Measurements from ENCODE around the gene ACER3. TPM values are rescaled to one million over a fixed set of nuclear protein-coding genes. Genes with fewer than 3 reads are reported as not detected.

ACER3 gene
- total RNA-seq, 1 donor from 2014 or later = 17.3 TPM

DNA sequence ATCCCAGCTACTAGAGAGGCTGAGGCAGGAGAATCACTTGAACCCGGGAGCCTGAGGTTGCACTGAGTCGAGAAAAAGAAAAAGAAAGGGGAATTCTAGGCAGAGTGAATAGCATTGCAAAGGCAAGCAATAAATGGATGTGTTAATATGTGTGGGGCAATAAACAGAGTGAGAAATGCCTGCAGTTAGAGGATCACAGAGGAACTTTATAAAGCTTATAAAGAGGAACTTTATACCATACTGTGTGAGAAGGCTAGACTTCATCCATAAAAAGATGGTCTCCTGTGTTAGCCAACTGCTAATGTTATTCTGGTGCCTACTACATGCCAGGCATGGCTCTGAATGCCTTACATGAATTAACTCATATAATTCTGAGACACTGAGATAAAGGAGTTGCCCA is 174.3 kb downstream of the ACER3 start:
- Histone ChIP-seq H3K79me2 (ENCODE audit: insufficient read depth, low read length) (no peaks in the 10 kb centered on the region), H3K4me3 (ENCODE audit: insufficient read depth, low read depth, low read length) (no peak overlapping the region), H3K4me1 (ENCODE audit: insufficient read depth, low read length) (peaks cover 8% of the 10 kb centered on the region), H3K4me2 (ENCODE audit: low read length) (no peak overlapping the region), H3K9me3 (ENCODE audit: insufficient read depth, low read depth, low read length) (no peaks in the 10 kb centered on the region), H2AFZ (ENCODE audit: low read depth, low read length) (no peak overlapping the region), H3K36me3 (ENCODE audit: insufficient read depth, low read length) (no peaks in the 10 kb centered on the region), H3K27me3 (ENCODE audit: insufficient read depth, low read length) (peaks cover 20% of the 10 kb centered on the region), H3K9ac (ENCODE audit: low read length) (no peak overlapping the region), H4K20me1 (ENCODE audit: insufficient read depth, low read length) (no peaks in the 10 kb centered on the region), H3K27ac (ENCODE audit: low read depth, low read length) (no peak overlapping the region)
- no peak overlapping the region for H3K27ac Mint-ChIP-seq (ENCODE audit: unreplicated experiment)
- FAIRE-seq (no peak), DNase-seq (ENCODE audit: low read depth) (no peak)
- H3K36me3 Mint-ChIP-seq (ENCODE audit: low read depth, unreplicated experiment) = peaks cover 5% of the 10 kb centered on the region
- no peak overlapping the region for H3K4me3 Mint-ChIP-seq (ENCODE audit: unreplicated experiment)
- H3K9me3 Mint-ChIP-seq (ENCODE audit: unreplicated experiment) = peaks cover 10% of the 10 kb centered on the region
- no peak for TF ChIP-seq EZH2 (IDR thresholded peaks at IDR 0.05; ENCODE audit: insufficient read depth, low read length)
- TF ChIP-seq, protein P1, sequence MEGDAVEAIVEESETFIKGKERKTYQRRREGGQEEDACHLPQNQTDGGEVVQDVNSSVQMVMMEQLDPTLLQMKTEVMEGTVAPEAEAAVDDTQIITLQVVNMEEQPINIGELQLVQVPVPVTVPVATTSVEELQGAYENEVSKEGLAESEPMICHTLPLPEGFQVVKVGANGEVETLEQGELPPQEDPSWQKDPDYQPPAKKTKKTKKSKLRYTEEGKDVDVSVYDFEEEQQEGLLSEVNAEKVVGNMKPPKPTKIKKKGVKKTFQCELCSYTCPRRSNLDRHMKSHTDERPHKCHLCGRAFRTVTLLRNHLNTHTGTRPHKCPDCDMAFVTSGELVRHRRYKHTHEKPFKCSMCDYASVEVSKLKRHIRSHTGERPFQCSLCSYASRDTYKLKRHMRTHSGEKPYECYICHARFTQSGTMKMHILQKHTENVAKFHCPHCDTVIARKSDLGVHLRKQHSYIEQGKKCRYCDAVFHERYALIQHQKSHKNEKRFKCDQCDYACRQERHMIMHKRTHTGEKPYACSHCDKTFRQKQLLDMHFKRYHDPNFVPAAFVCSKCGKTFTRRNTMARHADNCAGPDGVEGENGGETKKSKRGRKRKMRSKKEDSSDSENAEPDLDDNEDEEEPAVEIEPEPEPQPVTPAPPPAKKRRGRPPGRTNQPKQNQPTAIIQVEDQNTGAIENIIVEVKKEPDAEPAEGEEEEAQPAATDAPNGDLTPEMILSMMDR (IDR thresholded peaks at IDR 0.05; ENCODE audit: insufficient read depth, low read depth, low read length) = no peak
- peaks cover 4% of the 10 kb centered on the region for H3K4me1 Mint-ChIP-seq (ENCODE audit: low read depth, unreplicated experiment)
- H3K27me3 Mint-ChIP-seq (ENCODE audit: low read depth, unreplicated experiment) = peaks cover 32% of the 10 kb centered on the region

DNA sequence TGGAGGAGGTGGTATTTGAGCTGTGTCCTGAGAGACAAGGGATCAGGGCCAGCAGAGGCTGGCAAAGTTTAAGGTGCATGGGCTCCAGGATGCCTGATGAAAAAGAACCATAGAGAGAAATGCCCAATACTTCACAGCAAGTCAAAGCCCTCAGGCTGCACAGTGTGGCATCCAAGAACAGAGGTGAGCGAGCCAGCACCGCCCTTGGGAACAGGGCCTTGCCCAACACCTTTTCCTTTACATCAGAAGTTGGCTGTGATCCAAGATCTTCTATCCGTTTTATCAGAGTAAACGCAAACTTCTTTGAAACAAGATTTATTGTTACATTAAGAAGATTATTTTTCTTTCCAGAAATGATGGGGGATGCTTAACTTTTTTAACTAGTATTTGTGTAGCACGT is 174.9 kb downstream of the ACER3 start:
- Histone ChIP-seq H3K4me3 (ENCODE audit: insufficient read depth, low read depth, low read length) (no peak overlapping the region), H4K20me1 (ENCODE audit: insufficient read depth, low read length) (no peaks in the 10 kb centered on the region), H3K4me1 (ENCODE audit: insufficient read depth, low read length) (peaks cover 8% of the 10 kb centered on the region), H3K9me3 (ENCODE audit: insufficient read depth, low read depth, low read length) (peaks cover 3% of the 10 kb centered on the region), H3K79me2 (ENCODE audit: insufficient read depth, low read length) (no peaks in the 10 kb centered on the region), H3K27ac (ENCODE audit: low read depth, low read length) (no peak overlapping the region), H2AFZ (ENCODE audit: low read depth, low read length) (no peak overlapping the region), H3K9ac (ENCODE audit: low read length) (no peak overlapping the region), H3K4me2 (ENCODE audit: low read length) (no peak overlapping the region), H3K36me3 (ENCODE audit: insufficient read depth, low read length) (no peaks in the 10 kb centered on the region), H3K27me3 (ENCODE audit: insufficient read depth, low read length) (peaks cover 15% of the 10 kb centered on the region)
- FAIRE-seq (no peak), DNase-seq (ENCODE audit: low read depth) (no peak)
- Mint-ChIP-seq H3K4me3 (ENCODE audit: unreplicated experiment) (no peak overlapping the region), H3K36me3 (ENCODE audit: low read depth, unreplicated experiment) (peaks cover 5% of the 10 kb centered on the region), H3K4me1 (ENCODE audit: low read depth, unreplicated experiment) (peaks cover 4% of the 10 kb centered on the region), H3K9me3 (ENCODE audit: unreplicated experiment) (peaks cover 10% of the 10 kb centered on the region), H3K27me3 (ENCODE audit: low read depth, unreplicated experiment) (peaks cover 28% of the 10 kb centered on the region), H3K27ac (ENCODE audit: unreplicated experiment) (no peak overlapping the region)
- no peak for TF ChIP-seq EZH2 (IDR thresholded peaks at IDR 0.05; ENCODE audit: insufficient read depth, low read length)
- TF ChIP-seq, protein P1 (IDR thresholded peaks at IDR 0.05; ENCODE audit: insufficient read depth, low read depth, low read length) = no peak

GRCh38 chr11:77036398-77036797 is 175.7 kb downstream of the ACER3 start:
- H3K4me2 ChIP-seq (ENCODE audit: low read length) = no peak overlapping the region
- peaks cover 33% of the 10 kb centered on the region for H3K27me3 Mint-ChIP-seq (ENCODE audit: low read depth, unreplicated experiment)

More at GRCh38 chr11:77036398-77036797, 175.7 kb downstream of the ACER3 start:
- FAIRE-seq (no peak), DNase-seq (ENCODE audit: low read depth) (no peak)
- no peaks in the 10 kb centered on the region for H4K20me1 ChIP-seq (ENCODE audit: insufficient read depth, low read length)
- no peaks in the 10 kb centered on the region for H3K36me3 ChIP-seq (ENCODE audit: insufficient read depth, low read length)
- H3K4me3 ChIP-seq (ENCODE audit: insufficient read depth, low read depth, low read length) = no peak overlapping the region
- Mint-ChIP-seq H3K4me3 (ENCODE audit: unreplicated experiment) (no peak overlapping the region), H3K27ac (ENCODE audit: unreplicated experiment) (no peak overlapping the region), H3K36me3 (ENCODE audit: low read depth, unreplicated experiment) (peaks cover 5% of the 10 kb centered on the region), H3K9me3 (ENCODE audit: unreplicated experiment) (peaks cover 13% of the 10 kb centered on the region), H3K4me1 (ENCODE audit: low read depth, unreplicated experiment) (peaks cover 4% of the 10 kb centered on the region)
- no peak overlapping the region for H3K27ac ChIP-seq (ENCODE audit: low read depth, low read length)
- H3K9me3 ChIP-seq (ENCODE audit: insufficient read depth, low read depth, low read length) = peaks cover 3% of the 10 kb centered on the region
- H3K79me2 ChIP-seq (ENCODE audit: insufficient read depth, low read length) = no peaks in the 10 kb centered on the region
- TF ChIP-seq, protein P1 (IDR thresholded peaks at IDR 0.05; ENCODE audit: insufficient read depth, low read depth, low read length) = no peak
- TF ChIP-seq EZH2 (IDR thresholded peaks at IDR 0.05; ENCODE audit: insufficient read depth, low read length) = no peak
- no peak overlapping the region for H2AFZ ChIP-seq (ENCODE audit: low read depth, low read length)
- no peak overlapping the region for H3K9ac ChIP-seq (ENCODE audit: low read length)
- peaks cover 8% of the 10 kb centered on the region for H3K4me1 ChIP-seq (ENCODE audit: insufficient read depth, low read length)
- peaks cover 8% of the 10 kb centered on the region for H3K27me3 ChIP-seq (ENCODE audit: insufficient read depth, low read length)

All from astrocyte (in vitro differentiated cells and primary cell).